PFSK-1 (cell line): Measurements from ENCODE around the gene YARS1. TPM values are rescaled to one million over a fixed set of nuclear protein-coding genes. Genes with fewer than 3 reads are reported as not detected.

Source experiments
- FOXP2 ChIP-seq: optimal IDR thresholded peaks from 2 replicates; pipeline ENCODE3; 2011; ENCODE audit warnings: borderline replicate concordance, control low read depth, inconsistent platforms; ENCODE audit not compliant: insufficient read depth; ENCODE audit errors: extremely low read length, extremely low read depth
- POLR2AphosphoS5 ChIP-seq: IDR thresholded peaks from 2 replicates; pipeline ENCODE4 v1.6.1; 2012; ENCODE audit warnings: low read depth, mild to moderate bottlenecking, control low read depth, low read length, moderate library complexity
- REST ChIP-seq, 2 experiments: IDR thresholded peaks; 2 replicates each; pipeline versions ENCODE4 v1.6.1 to v1.8.0; 2011 to 2012; ENCODE audit warnings: low read depth in 2 of 2, low read length in 2 of 2, control low read depth in 1 of 2, inconsistent platforms in 1 of 2, mild to moderate bottlenecking in 1 of 2, moderate library complexity in 1 of 2; ENCODE audit not compliant: insufficient read depth in 1 of 2
- SIN3A ChIP-seq: IDR thresholded peaks from 2 replicates; pipeline ENCODE4 v1.6.1; 2012; ENCODE audit warnings: mild to moderate bottlenecking, low read length, moderate library complexity, borderline replicate concordance; ENCODE audit not compliant: insufficient read depth
- TAF1 ChIP-seq: IDR thresholded peaks from 2 replicates; pipeline ENCODE4 v1.6.1; 2012; ENCODE audit warnings: low read length, control low read depth, borderline replicate concordance; ENCODE audit not compliant: insufficient read depth
- polyA plus RNA-seq: library from polyadenylated mRNA; unstranded; fragments of >200 nt; gene quantifications from one replicate; pipeline ENCODE4 v1.2.1, GENCODE V29; 2012; ENCODE audit warnings: low read depth, missing spikeins; ENCODE audit not compliant: insufficient read length

The YARS1 gene
- polyA plus RNA-seq, result 425 TPM

GRCh38 chr1:32817159-32817814 lies at the start of gene YARS1, which contains the start of gene S100PBP:
Gene YARS1 (minus strand): TSS chr1:32817358. CDS start chr1:32817244, 114 bp downstream.
Gene S100PBP (plus strand): TSS chr1:32817653. CDS start chr1:32826100, 8,447 bp downstream.
- TF ChIP-seq TAF1, result peak; percentile 86
- TF ChIP-seq SIN3A, result peak; percentile 99
- TF ChIP-seq POLR2AphosphoS5, result no peak; the same call in 1 of the 2 replicates
- peak; percentile 94 for TF ChIP-seq FOXP2
- peak; percentile 11 to 55; a peak in 2 of 4 replicates for TF ChIP-seq REST (IDR thresholded peaks at IDR 0.05; ENCODE audit: insufficient read depth in 1 of 2, low read depth in 2 of 2, low read length in 2 of 2)

DNA sequence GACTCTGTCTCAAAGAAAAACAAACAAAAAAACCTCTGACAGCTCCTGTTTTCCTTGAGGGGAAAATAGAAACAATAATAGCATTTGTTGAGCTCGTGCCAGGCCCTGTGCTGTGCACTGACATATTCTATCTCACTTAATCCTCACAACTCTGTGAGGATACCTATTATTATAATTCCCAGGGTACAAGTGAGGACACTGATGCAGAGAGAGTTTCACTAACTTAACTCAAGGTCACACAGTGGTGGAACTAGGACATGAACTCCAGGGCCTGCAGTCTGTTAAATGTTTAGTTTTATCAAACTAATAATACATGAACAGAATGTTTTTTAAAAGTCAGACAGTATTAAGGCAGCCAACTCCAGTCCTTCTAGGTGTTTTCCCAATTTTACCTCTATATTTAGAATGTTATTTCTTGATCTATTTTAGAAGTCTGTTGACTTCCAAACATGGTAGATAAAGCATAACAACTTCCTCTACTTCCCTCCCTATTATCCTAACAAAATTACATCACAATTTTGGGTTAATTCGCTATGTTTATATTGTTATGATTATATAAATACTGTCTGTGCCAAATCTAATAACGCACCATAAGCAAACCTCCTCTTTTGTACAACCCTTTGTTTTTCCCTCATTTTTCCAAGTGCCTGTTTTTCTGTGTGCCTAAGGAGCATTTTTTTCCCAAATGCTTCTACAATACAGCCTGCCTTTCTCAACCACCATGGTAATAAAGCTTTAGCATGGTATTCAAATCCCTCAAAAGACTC lies 48.7 kb upstream of the YARS1 start:
- no peak for TF ChIP-seq FOXP2
- no peak for TF ChIP-seq SIN3A
- no peak for TF ChIP-seq TAF1
- no peak for TF ChIP-seq REST (IDR thresholded peaks at IDR 0.05; ENCODE audit: insufficient read depth in 1 of 2, low read depth in 2 of 2, low read length in 2 of 2)
- TF ChIP-seq POLR2AphosphoS5, result no peak

- no peak for TF ChIP-seq REST (IDR thresholded peaks at IDR 0.05; ENCODE audit: insufficient read depth in 1 of 2, low read depth in 2 of 2, low read length in 2 of 2)
- TF ChIP-seq FOXP2, result no peak
- no peak for TF ChIP-seq TAF1
- TF ChIP-seq SIN3A, result no peak
- no peak for TF ChIP-seq POLR2AphosphoS5
These were observed 47.3 kb upstream of the YARS1 start for GRCh38 chr1:32864375-32865019.

DNA sequence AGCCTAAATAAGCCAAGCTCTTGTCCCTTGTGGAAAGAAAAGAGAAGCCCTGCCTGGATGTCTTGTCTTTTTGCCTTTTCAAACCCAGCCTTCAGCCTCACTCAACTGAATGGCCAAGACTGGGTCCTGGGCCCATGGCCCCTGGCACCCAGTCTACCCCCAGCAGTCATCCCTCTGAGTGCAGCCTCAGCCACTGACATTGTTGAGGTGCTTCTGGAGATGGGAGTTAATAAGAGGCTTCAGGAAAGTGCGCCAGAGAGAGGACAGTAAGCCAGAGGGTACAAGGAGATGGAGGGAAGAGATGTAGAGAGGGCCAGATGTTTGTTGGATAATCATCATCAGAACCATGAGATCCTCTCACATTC lies 46.7 kb upstream of the YARS1 start:
- no peak for TF ChIP-seq FOXP2
- no peak for TF ChIP-seq SIN3A
- TF ChIP-seq REST (IDR thresholded peaks at IDR 0.05; ENCODE audit: insufficient read depth in 1 of 2, low read depth in 2 of 2, low read length in 2 of 2), result no peak
- no peak for TF ChIP-seq TAF1
- no peak for TF ChIP-seq POLR2AphosphoS5
